Epidermal melanocyte (primary cell): ENCODE measurements around the gene GMFB.
"Not testable (repeated sequence)": the region's sequence is repeated elsewhere in the genome, so short reads cannot be mapped to it uniquely, and the experiment has no call there.

Source experiments
- DNase-seq: peaks from one replicate; pipeline ENCODE4 v3.0.0; 2011; ENCODE audit warnings: low spot score; ENCODE audit not compliant: insufficient read length

The GMFB gene

DNA sequence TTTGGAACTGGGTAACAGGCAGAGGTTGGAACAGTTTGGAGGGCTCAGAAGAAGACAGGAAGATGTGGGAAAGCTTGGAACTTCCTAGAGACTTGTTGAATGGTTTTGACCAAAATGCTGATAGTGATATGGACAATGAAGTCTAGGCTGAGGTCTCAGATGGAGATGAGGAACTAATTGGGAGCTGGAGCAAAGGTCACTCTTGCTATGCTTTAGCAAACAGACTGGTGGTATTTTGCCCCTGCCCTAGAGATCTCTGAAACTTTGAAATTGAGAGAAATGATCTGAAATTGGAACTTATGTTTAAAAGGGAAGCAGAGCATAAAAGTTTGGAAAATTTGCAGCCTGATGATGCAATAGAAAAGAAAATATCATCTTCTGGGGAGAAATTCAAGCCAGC, 30.2 kb downstream of the GMFB start:
- DNase-seq: not testable (repeated sequence)

DNA sequence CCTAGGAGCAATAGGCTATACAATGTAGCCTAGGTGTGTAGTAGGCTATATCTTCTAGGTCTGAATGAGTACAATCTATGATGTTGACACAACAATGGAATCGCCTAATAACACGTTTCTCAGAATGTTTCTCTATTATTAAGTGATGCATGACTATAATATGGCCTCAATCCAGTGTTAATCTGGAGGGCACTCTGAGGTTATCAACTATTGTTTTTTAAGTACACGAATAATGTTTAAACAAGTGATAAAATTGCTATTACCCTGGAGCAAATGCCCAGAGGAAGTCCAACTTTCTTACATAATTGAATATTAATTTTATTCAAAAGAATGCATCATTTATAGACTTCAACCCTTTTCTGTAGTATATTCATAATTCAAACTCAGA, 31.2 kb downstream of the GMFB start:
- DNase-seq: no peak

DNA sequence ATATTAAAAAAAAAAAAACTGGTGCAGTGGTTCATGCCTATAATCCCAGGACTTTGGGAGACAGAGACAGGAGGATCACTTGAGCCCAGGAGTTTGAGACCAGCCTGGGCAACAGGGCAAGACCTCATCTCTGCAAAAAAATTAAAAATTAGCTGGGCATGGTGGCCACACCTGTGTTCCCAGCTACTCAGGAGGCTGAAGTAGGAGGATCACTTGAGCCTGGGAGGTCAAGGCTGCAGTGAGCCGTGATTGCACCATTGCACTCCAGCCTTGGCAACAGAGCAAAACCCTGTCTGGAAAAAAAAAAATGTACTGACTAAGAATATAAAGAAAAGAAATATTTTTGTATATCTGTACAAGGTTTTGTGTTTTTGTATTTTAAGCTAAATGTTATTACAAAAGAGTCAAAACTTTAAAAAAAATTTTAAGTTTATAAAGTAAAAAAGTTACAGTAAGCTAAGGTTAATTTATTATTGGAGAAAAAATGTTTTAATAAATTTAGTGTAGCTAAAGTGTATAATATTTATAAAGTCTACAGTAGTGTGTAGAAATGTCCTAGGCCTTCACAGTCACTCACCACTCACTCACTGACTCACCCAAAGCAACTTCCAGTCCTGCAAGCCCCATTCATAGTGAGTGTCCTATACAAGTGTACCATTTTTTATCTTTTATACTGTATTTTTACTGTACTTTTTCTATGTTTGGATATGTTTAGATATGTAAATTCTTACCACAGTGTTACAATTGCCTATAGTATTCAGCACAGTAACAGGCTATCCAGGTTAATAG, 31.8 kb downstream of the GMFB start:
- not testable (repeated sequence) for DNase-seq

DNA sequence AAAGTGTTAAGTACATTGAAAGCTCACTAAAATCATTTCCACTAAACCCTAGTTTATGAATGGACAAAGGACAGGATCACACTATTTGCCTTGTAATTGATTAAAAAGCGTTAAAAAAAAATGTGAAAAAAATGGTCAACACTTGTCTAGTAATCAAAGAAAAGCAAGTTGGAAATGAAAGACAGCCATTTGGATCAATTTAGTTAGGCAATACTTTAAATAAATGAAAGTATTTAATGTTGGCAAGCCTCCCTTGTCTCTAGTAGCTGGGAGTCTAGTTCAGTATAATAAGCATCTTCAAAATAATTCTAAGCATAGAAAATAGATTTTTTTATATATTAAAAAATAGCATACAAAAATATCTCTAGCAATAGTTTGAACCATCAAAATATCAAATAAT, 33.4 kb downstream of the GMFB start:
- DNase-seq: no peak

DNA sequence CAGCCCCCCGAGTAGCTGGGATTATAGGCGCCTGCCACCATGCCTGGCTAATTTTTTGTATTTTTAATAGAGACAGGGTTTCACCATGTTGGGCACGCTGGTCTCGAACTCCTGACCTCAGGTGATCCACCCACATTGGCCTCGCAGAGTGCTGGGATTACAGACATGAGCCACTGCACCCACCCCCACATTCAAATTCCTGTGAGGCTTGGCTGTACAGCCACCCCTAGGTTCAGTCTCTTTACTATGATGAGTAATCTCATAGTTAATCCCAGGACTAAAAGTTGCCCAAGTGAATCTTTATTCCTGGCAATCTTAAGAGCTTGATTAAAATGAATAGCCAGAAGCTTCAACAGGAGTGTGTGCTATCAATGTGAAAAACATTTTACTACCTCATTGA, 34.8 kb downstream of the GMFB start:
- not testable (repeated sequence) for DNase-seq

DNA sequence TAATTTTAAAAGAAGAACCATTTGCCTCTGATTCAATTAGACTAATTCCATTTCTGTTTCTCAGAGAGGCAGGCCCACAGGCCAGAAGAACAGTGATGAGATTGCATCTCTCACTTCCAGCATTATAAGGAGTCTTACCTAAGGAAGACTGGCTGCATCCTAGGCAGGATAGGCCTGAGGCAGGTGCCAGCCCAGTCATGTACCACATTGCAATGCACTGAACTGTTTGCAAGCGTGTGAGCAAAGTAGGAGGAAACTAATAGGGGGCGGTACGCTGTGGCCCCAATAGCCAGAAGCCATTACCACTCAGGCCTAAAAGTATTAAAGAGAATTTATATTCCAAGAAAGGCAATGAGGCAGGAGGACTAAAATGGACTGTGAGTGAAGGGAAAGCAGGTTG, 35.5 kb downstream of the GMFB start:
- DNase-seq: no peak

DNA sequence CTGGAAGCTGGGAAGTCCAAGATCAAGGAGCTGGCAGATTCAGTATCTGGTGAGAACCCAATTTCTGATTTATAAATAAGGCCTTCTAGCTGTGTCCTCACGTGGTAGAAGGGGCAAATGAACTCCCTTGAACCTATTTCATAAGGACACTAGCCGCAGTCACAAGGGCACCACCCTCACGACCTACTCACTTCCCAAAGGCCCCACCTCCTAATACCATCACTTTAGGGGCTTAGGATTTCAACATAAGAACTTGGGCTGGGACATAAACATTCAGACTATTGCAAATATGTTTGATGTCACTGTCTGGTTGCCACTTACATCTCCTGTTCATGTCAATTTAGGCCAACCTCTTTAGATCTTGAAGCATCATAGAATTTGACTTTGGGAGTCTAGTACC, 36.8 kb downstream of the GMFB start:
- DNase-seq: no peak

DNA sequence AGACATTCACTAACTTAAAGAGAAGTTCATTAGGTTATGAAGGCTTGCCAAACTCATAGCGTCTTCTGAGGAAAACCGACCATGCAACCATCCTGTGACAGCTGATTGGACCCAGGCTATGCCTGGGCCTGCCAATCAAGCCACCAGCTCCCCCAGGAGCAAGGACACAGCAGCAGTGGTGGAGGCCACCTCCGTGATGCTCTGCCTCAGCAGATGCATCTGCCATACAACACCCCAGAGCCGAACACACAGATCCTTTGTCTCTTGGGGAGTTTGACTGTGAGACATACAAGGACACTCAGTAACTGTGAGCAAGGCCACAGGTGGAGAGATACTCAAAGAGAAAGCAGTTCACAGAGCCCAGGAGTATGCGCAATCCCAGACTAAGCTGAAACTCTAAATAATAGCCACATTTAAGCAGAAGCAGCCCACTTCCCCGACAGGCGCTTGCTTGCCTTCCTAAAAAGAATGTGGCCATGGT, 37.6 kb downstream of the GMFB start:
- DNase-seq: no peak

DNA sequence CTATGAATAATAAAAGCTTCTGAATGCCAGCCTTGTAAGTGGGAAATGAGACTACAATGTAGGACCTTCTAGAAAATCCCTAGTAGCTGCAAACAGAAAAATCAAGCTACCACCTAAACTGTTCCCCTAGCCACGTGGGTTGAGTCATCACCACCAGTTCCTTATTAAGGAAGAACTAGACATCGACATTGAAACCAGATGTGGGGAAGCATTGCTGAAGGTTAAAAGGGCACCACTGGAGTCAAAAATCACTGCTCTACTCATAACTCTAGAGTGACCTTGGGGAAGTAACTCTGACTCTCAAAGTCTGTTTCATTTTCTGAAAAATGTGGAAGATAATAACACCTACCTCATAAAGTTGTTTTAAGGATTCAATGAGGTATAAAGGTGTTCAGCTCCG, 38.2 kb downstream of the GMFB start:
- peak; percentile 26 for DNase-seq

DNA sequence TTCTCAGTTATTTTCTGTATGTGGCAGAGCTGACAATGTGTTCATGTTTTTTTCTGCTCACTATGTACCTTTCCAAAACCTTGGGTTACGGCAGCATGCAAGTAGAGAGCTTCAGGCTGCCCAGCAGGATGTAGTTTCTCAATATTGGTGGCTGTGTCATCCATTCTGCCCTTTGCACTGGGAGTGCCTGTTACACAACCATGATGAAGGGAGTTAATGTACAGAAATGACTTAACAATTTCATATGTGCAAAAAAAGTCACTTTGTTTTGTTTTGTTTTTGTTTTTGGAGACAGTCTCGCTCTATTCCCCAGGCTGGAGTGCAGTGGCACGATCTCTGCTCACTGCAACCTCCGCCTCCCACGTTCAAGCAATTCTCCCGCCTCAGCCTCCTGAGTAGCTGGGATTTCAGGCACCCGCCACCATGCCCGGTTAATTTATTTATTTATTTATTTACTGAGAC, 41.5 kb downstream of the GMFB start:
- no peak for DNase-seq

DNA sequence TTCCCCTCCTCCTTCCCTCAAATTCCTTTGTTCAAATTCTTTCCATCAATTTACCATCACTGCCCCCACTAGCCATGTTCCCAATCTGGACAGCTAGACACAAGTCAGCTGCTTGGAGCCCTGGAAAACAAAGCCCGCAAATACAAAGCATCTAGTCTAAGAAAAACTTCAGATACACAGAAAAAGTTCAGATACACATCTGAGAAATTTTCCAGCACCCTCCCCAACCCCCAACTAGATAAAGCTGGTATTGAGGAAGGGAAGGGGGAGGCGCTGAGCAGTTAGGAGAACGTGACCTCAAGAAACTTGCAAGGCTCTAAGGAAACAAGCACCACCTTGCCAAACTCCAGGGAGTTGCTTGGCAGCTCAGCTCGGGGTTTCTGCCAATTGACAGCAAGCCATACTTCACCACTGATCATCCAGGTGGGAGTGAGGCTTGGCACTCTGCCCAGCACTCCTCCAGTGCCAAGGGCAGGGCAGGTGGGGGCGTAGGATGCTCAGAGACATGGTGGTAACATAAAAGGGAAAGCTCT, 42.6 kb downstream of the GMFB start:
- no peak for DNase-seq

DNA sequence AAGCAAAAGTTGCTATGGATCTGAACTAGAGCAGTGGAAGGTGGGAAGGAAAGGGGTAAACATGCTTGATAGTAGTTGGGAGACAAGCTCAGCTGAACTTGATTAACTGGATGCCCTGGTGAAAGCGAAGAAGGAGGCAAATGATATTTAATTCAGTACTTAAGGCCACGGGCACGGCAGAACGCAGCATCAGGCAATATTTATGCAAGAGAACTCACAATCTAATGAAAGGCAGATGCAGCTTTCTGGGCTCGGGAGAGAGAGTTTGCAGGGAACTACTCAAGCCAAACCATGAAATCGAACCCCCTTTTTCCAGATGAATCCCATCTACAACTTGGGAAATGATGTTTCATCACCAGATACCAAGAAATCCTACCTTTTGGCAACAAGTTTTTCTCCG, 44.1 kb downstream of the GMFB start:
- no peak for DNase-seq

DNA sequence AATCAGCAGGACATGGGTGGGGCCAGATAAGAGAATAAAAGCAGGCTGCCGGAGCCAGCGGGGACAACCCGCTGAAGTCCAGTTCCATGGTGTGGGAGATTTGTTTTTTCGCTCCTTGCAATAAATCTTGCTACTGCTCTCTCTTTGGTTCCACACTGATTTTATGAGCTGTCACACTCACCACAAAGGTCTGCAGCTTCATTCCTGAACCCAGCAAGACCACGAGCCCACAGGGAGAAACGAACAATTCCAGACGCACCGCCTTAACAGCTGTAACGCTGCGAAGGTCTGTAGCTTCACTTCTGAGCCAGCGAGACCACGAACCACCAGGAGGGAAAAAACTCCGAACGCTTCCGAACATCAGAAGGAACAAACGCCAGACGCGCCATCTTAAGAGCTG, 44.8 kb downstream of the GMFB start:
- no peak for DNase-seq

DNA sequence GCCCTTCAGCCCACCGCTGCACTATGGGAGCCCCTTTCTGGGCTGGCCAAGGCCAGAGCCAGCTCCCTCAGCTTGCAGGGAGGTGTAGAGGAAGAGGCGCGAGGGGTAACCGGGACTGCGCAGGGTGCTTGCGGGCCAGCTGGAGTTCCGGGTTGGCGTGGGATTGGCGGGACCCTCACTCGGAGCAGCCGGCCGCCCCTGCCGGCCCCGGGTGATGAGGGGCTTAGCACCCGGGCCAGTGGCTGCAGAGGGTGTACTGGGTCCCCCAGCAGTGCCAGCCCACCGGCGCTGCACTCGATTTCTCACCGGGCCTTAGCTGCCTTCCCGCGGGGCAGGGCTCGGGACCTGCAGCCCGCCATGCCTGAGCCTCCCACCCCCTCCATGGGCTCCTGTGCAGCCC, 45.8 kb downstream of the GMFB start:
- DNase-seq: not testable (repeated sequence)

DNA sequence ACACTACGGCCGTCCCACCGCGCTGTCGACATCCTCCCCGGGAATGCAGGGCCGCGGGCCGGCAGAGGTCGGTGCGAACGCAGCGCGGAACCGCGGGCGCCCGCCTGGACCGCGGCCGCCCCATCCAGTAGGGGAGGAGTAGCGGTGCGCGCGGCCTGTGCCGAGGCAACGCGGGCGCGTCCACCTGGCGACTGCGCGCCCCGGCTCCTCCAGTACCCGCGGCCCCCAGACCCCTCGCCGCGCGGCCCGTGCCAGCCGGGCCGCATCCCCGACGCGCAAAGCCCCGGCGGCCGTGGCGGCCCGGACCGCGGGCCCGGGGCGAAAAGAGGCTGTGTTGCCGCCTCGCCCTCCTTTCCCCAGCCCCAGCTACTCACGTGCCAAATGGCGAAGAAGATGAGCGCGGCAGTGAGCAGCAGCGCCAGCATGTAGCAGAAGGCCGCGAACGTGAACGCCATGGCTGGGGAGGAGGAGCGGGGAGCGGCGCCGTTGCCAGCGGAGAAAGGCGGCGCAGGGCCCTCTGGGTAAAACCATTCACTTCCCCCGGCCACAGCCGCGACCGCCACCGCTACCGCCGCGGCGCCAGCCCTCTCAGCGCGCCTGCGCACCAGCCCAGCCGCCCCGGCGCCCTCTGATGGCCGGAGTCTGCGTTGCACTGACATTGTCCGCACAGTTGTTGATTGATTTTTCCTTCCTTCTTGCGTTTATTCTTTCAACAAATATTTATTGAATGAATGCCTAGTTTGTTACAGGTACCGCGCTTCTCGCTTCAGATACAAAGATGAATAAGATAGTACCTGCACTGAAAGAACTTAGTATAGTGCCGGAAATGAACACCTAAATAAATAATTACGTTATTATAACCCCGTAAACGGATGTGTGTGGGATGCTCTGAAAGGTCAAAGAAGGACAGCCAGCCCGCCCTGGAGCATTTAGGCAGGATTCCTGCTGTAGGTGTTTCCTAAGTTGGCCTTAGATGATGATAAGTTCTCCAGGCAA, 47.6 kb downstream of the GMFB start, which contains the start of gene CNIH1:
CNIH1 (minus strand) TSS at position 502 of the 996 bp plus-strand sequence; CDS start at position 455, 47 bp downstream.
- DNase-seq: peak; percentile 90

DNA sequence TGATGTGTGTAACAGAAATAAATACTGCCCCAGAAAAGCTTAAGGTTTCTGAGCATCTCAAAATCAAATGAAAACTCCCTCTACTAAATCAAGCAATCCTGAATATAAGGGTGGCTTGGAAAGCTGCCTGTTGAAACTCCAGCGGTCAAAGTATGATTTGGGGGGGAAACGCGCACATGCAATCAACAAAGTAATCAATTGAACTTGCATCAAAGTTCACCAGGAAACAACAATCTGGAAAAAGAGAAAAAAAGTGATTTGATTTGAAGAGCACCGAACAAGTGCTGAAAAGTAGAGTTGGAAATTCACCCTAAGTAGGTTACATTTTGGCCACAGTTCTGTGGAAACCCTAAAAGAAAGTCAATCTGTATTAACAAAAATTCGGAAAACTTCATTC, 48.3 kb downstream of the GMFB start:
- no peak for DNase-seq

DNA sequence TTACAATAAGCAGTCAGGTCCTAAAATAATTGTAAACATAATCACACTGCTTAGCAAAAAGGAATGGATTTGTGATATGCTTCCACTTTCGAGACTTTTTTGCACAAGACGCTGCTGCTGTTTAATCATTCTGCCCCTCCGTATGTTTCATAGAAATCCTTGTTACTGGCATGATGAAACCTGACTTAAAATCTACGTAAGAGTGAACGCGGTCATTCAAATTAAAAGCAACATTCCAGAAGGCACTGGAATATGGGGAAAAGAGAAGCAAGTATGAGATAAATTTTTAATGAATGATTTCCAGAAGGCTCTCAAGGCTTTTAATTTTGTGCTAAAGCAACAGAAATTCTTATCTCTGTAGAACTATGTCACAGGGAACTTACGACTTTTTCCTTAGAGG, 48.7 kb downstream of the GMFB start:
- DNase-seq: no peak

DNA sequence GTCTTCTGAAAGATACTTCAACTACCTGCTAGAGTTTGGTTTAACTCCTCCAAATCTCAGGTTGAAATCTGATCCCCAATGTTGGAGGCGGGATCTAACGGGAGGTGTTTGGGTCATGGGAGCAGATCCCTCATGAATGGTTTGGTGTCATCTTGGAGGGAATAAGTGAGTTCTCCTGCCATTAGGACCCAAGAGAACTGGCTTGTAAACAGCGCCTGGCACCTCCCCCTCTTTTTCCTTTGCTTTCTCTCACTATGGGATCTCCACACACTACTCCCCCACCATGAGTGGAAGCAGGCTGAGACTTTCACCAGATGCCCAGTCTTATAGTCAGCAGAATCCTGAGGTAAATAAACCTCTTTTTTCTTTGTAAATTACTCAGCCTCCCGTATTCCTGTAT, 50.1 kb downstream of the GMFB start:
- DNase-seq: no peak

DNA sequence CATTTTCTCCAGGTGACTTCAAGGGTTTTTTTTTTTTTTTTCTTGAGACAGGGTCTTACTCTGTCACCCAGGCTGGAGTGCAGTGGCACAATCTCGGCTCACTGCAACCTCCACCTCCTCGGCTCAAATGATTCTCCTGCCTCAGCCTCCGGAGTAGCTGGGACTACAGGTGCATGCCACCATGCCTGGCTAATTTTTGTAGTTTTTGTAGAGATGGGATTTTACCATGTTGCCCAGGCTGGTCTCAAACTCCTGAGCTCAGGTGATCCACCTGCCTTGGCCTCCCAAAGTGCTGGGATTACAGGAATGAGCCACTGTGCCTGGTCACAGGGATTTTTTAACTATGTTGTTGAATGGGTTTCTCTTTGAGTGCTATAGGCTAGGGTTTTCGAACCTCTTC, 50.8 kb downstream of the GMFB start:
- not testable (repeated sequence) for DNase-seq

DNA sequence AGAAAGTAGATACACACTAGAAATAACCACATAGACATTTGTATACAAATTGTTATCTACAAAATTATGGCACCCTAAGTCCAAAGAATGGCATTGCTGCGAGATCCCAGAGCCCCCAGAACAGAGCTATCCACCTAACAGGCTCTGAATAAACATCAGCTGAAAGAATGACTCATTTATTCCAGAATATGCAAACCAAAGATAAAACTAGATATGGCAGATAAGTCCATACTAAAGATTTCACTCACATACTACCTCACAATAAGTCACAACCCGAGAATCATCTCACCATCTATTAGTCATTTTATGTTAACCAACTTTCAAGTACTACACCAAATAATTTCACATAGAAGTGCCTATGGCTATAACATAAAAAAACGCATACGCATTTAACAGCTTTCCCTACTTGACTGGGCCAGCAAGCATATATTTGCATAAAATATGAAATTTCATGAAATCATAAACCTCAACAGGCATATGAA, 53.2 kb downstream of the GMFB start:
- DNase-seq: no peak

DNA sequence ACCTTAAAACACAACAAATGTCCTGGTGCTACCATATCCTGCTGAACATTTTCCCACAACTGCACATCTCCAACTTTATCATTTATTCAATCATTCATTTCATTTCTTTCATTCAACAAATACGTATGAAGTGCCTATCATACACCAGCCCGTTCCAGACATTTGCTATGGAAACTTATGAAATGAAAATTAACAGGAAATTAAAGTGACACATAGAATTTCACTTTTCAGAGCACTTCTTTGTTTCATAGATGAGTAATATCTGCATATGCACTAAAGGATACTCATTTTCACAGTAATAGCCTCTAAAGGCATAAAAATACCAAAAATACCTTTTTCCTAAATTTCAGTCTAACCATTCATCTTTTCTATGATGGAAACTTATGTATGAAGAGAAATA, 60.3 kb downstream of the GMFB start:
- DNase-seq: no peak

DNA sequence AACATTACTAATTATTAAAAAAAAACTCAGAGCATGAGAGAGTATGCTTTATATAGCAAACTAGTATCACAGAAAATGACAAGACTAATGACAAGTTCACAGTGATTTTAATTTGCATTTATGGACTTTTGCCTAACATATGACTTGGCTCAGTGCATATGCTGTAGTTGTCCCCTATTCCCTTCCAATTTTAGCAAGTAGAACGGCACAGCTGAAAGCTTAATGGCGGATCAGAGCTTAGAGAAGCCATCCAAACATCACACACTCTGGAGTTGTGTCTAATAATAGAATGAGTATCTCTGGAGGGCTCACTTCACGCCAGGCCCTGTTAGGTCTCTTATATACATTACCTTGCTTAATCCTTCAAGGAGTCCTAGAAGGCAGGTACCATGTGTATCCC, 60.9 kb downstream of the GMFB start:
- no peak for DNase-seq
